NCI-H82 treated with DMSO at 0.1 percent for 48 hours (cell line): Measurements from ENCODE around the gene FUT3.
"Not testable (repeated sequence)": the region's sequence is repeated elsewhere in the genome, so short reads cannot be mapped to it uniquely, and the experiment has no call there.

Source experiments
- DNase-seq: peaks from one replicate; lab custom pipeline; 2025; ENCODE audit not compliant: unreplicated experiment; lab: John Stamatoyannopoulos, UW

Gene FUT3

GRCh38 chr19:5850189-5850588 is 1.1 kb downstream of the FUT3 start:
- no peak for DNase-seq

- peak; percentile 90 for DNase-seq
Measured at GRCh38 chr19:5848621-5849020, 2.6 kb downstream of the FUT3 start.

GRCh38 chr19:5847846-5848245 is 3.4 kb downstream of the FUT3 start:
- DNase-seq, result not testable (repeated sequence)

GRCh38 chr19:5844456-5845433 is 6.5 kb downstream of the FUT3 start:
- DNase-seq, result no peak

- no peak for DNase-seq
Measured at GRCh38 chr19:5843295-5843927, 7.8 kb downstream of the FUT3 start.

- DNase-seq, result not testable (repeated sequence)
Measured at GRCh38 chr19:5841735-5842111, 9.5 kb downstream of the FUT3 start.

GRCh38 chr19:5839065-5840017 is 11.9 kb downstream of the FUT3 start, which contains the start of gene FUT6:
Gene FUT6 (minus strand): TSS chr19:5839702. CDS start chr19:5832567, 7,135 bp downstream.
- DNase-seq, result no peak

- DNase-seq, result no peak
Measured at GRCh38 chr19:5838353-5839064, 12.7 kb downstream of the FUT3 start.

- no peak for DNase-seq
Measured at GRCh38 chr19:5837761-5838352, 13.4 kb downstream of the FUT3 start.

GRCh38 chr19:5832527-5833216 is 18.6 kb downstream of the FUT3 start:
- no peak for DNase-seq

- no peak for DNase-seq
Measured at GRCh38 chr19:5832061-5832460, 19.2 kb downstream of the FUT3 start.

GRCh38 chr19:5831159-5831558 is 20.1 kb downstream of the FUT3 start:
- no peak for DNase-seq

- DNase-seq, result no peak
Measured at GRCh38 chr19:5829567-5830310, 21.5 kb downstream of the FUT3 start.

- DNase-seq, result no peak
Measured at GRCh38 chr19:5828661-5829566, 22.3 kb downstream of the FUT3 start.

GRCh38 chr19:5827891-5828660 is 23.2 kb downstream of the FUT3 start:
- peak; percentile 90 for DNase-seq

- no peak for DNase-seq
Measured at GRCh38 chr19:5827342-5827890, 23.8 kb downstream of the FUT3 start.
